B cell (primary cell): ENCODE measurements around the gene TIGD3. TPM values are rescaled to one million over a fixed set of nuclear protein-coding genes. Genes with fewer than 3 reads are reported as not detected.
A peak's percentile ranks its signal among the peaks of the same experiment; 100 is the strongest.

Source experiments
- ATAC-seq: fragments of 200-7000 bp; cut with Tn5 transposase; one replicate; pipeline ENCODE4 v1.10.0; 2021; ENCODE audit warnings: low read depth, mild to moderate bottlenecking, moderate number of reproducible peaks, moderate library complexity
- CTCF ChIA-PET: fragments of 350-600 bp; sonication (Branson Sonifier 250); formaldehyde crosslinking; loops from one replicate; lab custom pipeline; 2021; ENCODE audit warnings: antibody characterized with exemption, inconsistent platforms; lab: Charles Lee
- POLR2A ChIA-PET: fragments of 350-600 bp; sonication (Branson Sonifier 250); formaldehyde crosslinking; loops from one replicate; lab custom pipeline; 2021; ENCODE audit warnings: antibody characterized with exemption; lab: Charles Lee
- DNase-seq: peaks from one replicate; pipeline ENCODE4 v3.0.0; 2013
- H2AFZ ChIP-seq: 2 replicates; pipeline ENCODE4 v1.6.1; 2012; ENCODE audit warnings: mild to moderate bottlenecking, low read depth, low read length; ENCODE audit not compliant: insufficient read depth, poor library complexity, severe bottlenecking
- H3K27ac ChIP-seq, 2 donors: 1 replicate in 1 of 2; 2 replicates in 1 of 2; pipeline ENCODE4 v1.5.1; 2012 to 2013; ENCODE audit warnings: low read length in 2 of 2, mild to moderate bottlenecking in 2 of 2, moderate library complexity in 1 of 2
- H3K27me3 ChIP-seq, 4 experiments: fragments of 200-600 bp in 1 of 4; sonication (generic) in 1 of 4; replicated peaks in 1 of 4; 1 replicate in 2 of 4; 2 replicates in 2 of 4; pipeline versions ENCODE4 v1.6.1 to v1.7.0; 2013 to 2016; ENCODE audit warnings: low read length in 3 of 4, mild to moderate bottlenecking in 2 of 4, mixed read lengths in 1 of 4, moderate library complexity in 1 of 4; ENCODE audit not compliant: insufficient read depth in 4 of 4, control insufficient read depth in 3 of 4; ENCODE audit errors: control extremely low read depth in 1 of 4
- H3K36me3 ChIP-seq, 2 experiments: replicated peaks in 1 of 2; 1 replicate in 1 of 2; 2 replicates in 1 of 2; pipeline versions ENCODE4 v1.6.1 to v1.7.1; 2013; ENCODE audit warnings: low read length in 1 of 2; ENCODE audit not compliant: insufficient read depth in 2 of 2, control insufficient read depth in 1 of 2; ENCODE audit errors: control extremely low read depth in 1 of 2, extremely low read depth in 1 of 2
- H3K4me1 ChIP-seq, 2 donors: fragments of 200-600 bp in 1 of 2; sonication (generic) in 1 of 2; 1 replicate in 1 of 2; 2 replicates in 1 of 2; pipeline versions ENCODE4 v1.5.1 to v1.6.1; 2013 to 2017; ENCODE audit warnings: low read length in 2 of 2; ENCODE audit not compliant: control insufficient read depth in 2 of 2, insufficient read depth in 2 of 2
- H3K4me2 ChIP-seq: replicated peaks from 2 replicates; pipeline ENCODE3; 2012; ENCODE audit warnings: mild to moderate bottlenecking, low read depth, low read length; ENCODE audit not compliant: poor library complexity, severe bottlenecking
- H3K4me3 ChIP-seq, 5 experiments: fragments of 200-600 bp in 1 of 5; sonication (generic) in 1 of 5; 1 replicate in 3 of 5; 2 replicates in 2 of 5; pipeline versions ENCODE4 v1.5.1 to v1.7.0; 2011 to 2016; ENCODE audit warnings: low read length in 4 of 5, mild to moderate bottlenecking in 4 of 5, low read depth in 2 of 5, control low read depth in 1 of 5, moderate library complexity in 1 of 5; ENCODE audit not compliant: insufficient read depth in 1 of 5; ENCODE audit errors: control extremely low read depth in 1 of 5, extremely low read depth in 1 of 5
- H3K79me2 ChIP-seq: fragments of 200-600 bp; sonication (generic); one replicate; pipeline ENCODE4 v1.6.0; 2016; ENCODE audit warnings: low read length; ENCODE audit not compliant: control insufficient read depth, insufficient read depth
- H3K9ac ChIP-seq: fragments of 200-600 bp; sonication (generic); 2 replicates; pipeline ENCODE4 v1.6.1; 2017; ENCODE audit warnings: mild to moderate bottlenecking, low read length, moderate library complexity
- H3K9me3 ChIP-seq, 3 donors: one replicate each; pipeline versions ENCODE4 v1.6.1 to v1.7.1; 2013; ENCODE audit warnings: low read length in 2 of 3; ENCODE audit not compliant: control insufficient read depth in 2 of 3, insufficient read depth in 1 of 3; ENCODE audit errors: control extremely low read depth in 1 of 3
- H4K20me1 ChIP-seq: 2 replicates; pipeline ENCODE4 v1.6.0; 2012; ENCODE audit warnings: mild to moderate bottlenecking, low read length; ENCODE audit not compliant: insufficient read depth, control insufficient read depth, poor library complexity, severe bottlenecking
- H3K27ac Mint-ChIP-seq: one replicate; pipeline ENCODE4 v1.8.0; 2021; ENCODE audit warnings: mixed read lengths
- H3K27me3 Mint-ChIP-seq: one replicate; pipeline ENCODE4 v1.8.0; 2021; ENCODE audit warnings: mixed read lengths
- H3K4me1 Mint-ChIP-seq: one replicate; pipeline ENCODE4 v1.8.0; 2021; ENCODE audit warnings: mixed read lengths
- H3K4me3 Mint-ChIP-seq: one replicate; pipeline ENCODE4 v1.8.0; 2021; ENCODE audit warnings: mixed read lengths
- H3K9me3 Mint-ChIP-seq: one replicate; pipeline ENCODE4 v1.8.0; 2022; ENCODE audit warnings: mixed read lengths; ENCODE audit not compliant: insufficient read depth
- CTCF ChIP-seq: fragments of 200-600 bp; IDR thresholded peaks from one replicate; pipeline ENCODE4 v1.8.0; 2022; ENCODE audit warnings: antibody characterized with exemption, mild to moderate bottlenecking
- EZH2 ChIP-seq: IDR thresholded peaks from 2 replicates; pipeline ENCODE4 v1.6.1; 2012; ENCODE audit warnings: borderline replicate concordance, low read depth, mild to moderate bottlenecking, moderate library complexity, low read length; ENCODE audit not compliant: insufficient read depth, poor library complexity, severe bottlenecking
- WGBS: methylation state at CpG from one replicate; pipeline ENCODE4 v1.1.5; 2013; ENCODE audit warnings: missing lambda C conversion rate; ENCODE audit not compliant: insufficient coverage; 5-methylcytosine and 5-hydroxymethylcytosine counted together
- intact Hi-C: fragments of 100-400 bp; cut with micrococcal nuclease; formaldehyde crosslinking; loops from one replicate; pipeline ENCODE4 v1.10.0; 2022
- polyA plus RNA-seq: library from polyadenylated mRNA; depleted of rRNA; stranded (reverse); fragments of >200 nt; gene quantifications from 2 replicates; pipeline ENCODE4 v1.2.3, GENCODE V29; 2012
- total RNA-seq, 2 donors: library from RNA; stranded (reverse); fragments of 120-200 nt in 1 of 2; gene quantifications; 1 replicate in 1 of 2; 2 replicates in 1 of 2; pipeline versions ENCODE4 v1.2.3 to v1.2.4, GENCODE V29; 2013 to 2022

TIGD3 gene
- total and polyA plus RNA-seq, 2 donors (not counting 1 experiment from before 2014, with no cell fraction given): 3.8 to 6.1 TPM

GRCh38 chr11:65388731-65389130 lies 34.2 kb downstream of the TIGD3 start:
- peaks cover 55% of the 10 kb centered on the region for H4K20me1 ChIP-seq
- 97% methylated on average over 4 of the region's 4 CpGs for WGBS
- peak overlapping the region; percentile 97 for H3K4me2 ChIP-seq
- Mint-ChIP-seq H3K9me3 (no peaks in the 10 kb centered on the region), H3K4me3 (peak overlapping the region; percentile 93), H3K27ac (peak overlapping the region; percentile 15), H3K4me1 (peaks cover 65% of the 10 kb centered on the region), H3K27me3 (no peaks in the 10 kb centered on the region)
- ATAC-seq (no peak), DNase-seq (no peak)
- peaks cover 45 to 73% of the 10 kb centered on the region in 2 donors for H3K4me1 ChIP-seq
- ChIA-PET POLR2A (interaction anchor here (0.6 to 3.2 kb wide), 6 partner anchors 14 to 664 kb away, joined by 3 to 32 read pairs (median 4); partner anchors contain the start of gene SCYL1), CTCF (interaction anchor here (0.6 to 12.5 kb wide), 8 partner anchors 10 to 199 kb away, joined by 3 to 252 read pairs (median 4); partner anchors contain the start of genes MALAT1 and NEAT1)
- H3K36me3 ChIP-seq: peaks cover 0 to 42% of the 10 kb centered on the region in 2 experiments
- no peaks in the 10 kb centered on the region for H3K9me3 ChIP-seq
- H3K27me3 ChIP-seq: no peaks in the 10 kb centered on the region
- peak overlapping the region in 1 of 2 donors; percentile 19 for H3K27ac ChIP-seq
- H3K4me3 ChIP-seq: no peak overlapping the region
- intact Hi-C loops: no loop called here
- H2AFZ ChIP-seq: no peak overlapping the region
- TF ChIP-seq CTCF (no peak), EZH2 (no peak)
- H3K9ac ChIP-seq: no peak overlapping the region
- peaks cover 83% of the 10 kb centered on the region for H3K79me2 ChIP-seq

DNA sequence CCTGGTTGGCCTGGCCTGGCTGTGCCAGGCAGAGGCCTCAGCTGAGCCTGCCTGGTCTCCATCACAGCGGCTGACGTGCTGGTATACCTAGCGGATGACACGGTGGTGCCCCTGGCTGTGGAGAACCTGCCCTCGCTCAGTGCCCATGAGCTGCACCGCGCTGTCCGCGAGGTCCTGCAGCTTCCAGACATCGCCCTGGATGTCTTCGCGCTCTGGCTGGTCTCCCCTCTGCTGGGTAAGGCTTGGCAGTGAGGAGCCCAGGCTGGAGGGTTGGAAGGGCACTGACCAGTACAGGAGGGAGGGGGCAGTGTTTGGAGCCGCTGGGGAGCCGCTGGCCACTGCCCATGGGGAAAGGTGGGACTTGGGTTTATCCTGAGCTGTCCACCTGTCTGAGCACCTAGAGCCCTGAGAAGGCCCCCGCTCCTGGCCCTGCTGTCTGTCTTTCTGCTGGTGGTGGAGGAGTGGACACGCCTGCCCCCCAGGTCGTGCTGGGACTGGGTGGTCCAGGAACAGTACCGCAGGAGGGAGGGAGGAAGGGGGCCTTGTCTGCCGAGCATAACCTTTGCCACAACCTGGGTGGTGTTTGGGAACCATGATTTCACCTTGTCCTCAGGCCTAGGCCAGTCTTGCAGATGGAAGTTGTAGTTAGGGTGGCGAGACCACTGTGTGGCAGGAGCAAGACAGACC lies 34.9 kb downstream of the TIGD3 start:
- DNase-seq (no peak), ATAC-seq (no peak)
- Mint-ChIP-seq H3K4me3 (peak overlapping the region; percentile 93), H3K9me3 (no peaks in the 10 kb centered on the region), H3K27ac (no peak overlapping the region), H3K27me3 (no peaks in the 10 kb centered on the region), H3K4me1 (peaks cover 58% of the 10 kb centered on the region)
- Histone ChIP-seq H3K79me2 (peaks cover 83% of the 10 kb centered on the region), H3K9ac (no peak overlapping the region), H3K4me2 (peak overlapping the region; percentile 97), H3K4me1 (peaks cover 45 to 70% of the 10 kb centered on the region in 2 donors), H2AFZ (no peak overlapping the region), H4K20me1 (peaks cover 55% of the 10 kb centered on the region), H3K4me3 (no peak overlapping the region), H3K36me3 (peaks cover 0 to 49% of the 10 kb centered on the region in 2 experiments), H3K27me3 (no peaks in the 10 kb centered on the region), H3K27ac (no peak overlapping the region), H3K9me3 (no peaks in the 10 kb centered on the region)
- POLR2A ChIA-PET: interaction anchor here (0.5 to 3.2 kb wide), 4 partner anchors 25 to 117 kb away, joined by 3 to 17 read pairs (median 10); no protein-coding TSS in a partner anchor
- TF ChIP-seq CTCF (no peak), EZH2 (no peak)
- 96% methylated on average over 20 of the region's 20 CpGs for WGBS
- intact Hi-C loops: no loop called here
- CTCF ChIA-PET: interaction anchor here (12.5 kb wide), 1 partner anchor 115 kb away, joined by 252 read pairs; the partner anchor contains the start of gene MALAT1
